GM12891 (cell line): ENCODE measurements around the gene MRAS.

Experiments used
- POLR2A ChIP-seq: IDR thresholded peaks from 2 replicates; pipeline ENCODE4 v1.6.1; 2011; ENCODE audit warnings: low read depth, low read length, control low read depth
- POLR2AphosphoS5 ChIP-seq: IDR thresholded peaks from 2 replicates; pipeline ENCODE4 v1.6.1; 2011; ENCODE audit warnings: low read depth, low read length, control low read depth
- TAF1 ChIP-seq: IDR thresholded peaks from 2 replicates; pipeline ENCODE4 v1.6.1; 2011; ENCODE audit warnings: low read depth, low read length, control low read depth

GRCh38 chr3:138424323-138424722 lies 75.9 kb downstream of the MRAS start:
- no peak for TF ChIP-seq POLR2AphosphoS5
- TF ChIP-seq TAF1, result no peak
- no peak for TF ChIP-seq POLR2A
